Karpas-422 (cell line): Measurements from ENCODE around the gene CCDC187. TPM values are rescaled to one million over a fixed set of nuclear protein-coding genes. Genes with fewer than 3 reads are reported as not detected.

ENCODE experiments used
- DNase-seq: peaks from one replicate; pipeline ENCODE4 v3.0.0-alpha.2; 2015
- H2AFZ ChIP-seq: fragments of 200-600 bp; sonication (generic); 2 replicates; pipeline ENCODE4 v1.6.1; 2014; ENCODE audit warnings: antibody characterized with exemption, low read length, mixed read lengths
- H3K27ac ChIP-seq: fragments of 200-600 bp; sonication (generic); 2 replicates; pipeline ENCODE4 v1.5.1; 2014; ENCODE audit warnings: mild to moderate bottlenecking, low read length, moderate library complexity
- H3K27me3 ChIP-seq: fragments of 200-600 bp; sonication (generic); 2 replicates; pipeline ENCODE4 v1.6.1; 2014; ENCODE audit warnings: low read length, mixed read lengths
- H3K36me3 ChIP-seq: fragments of 200-600 bp; sonication (generic); 2 replicates; pipeline ENCODE4 v1.6.1; 2014; ENCODE audit warnings: low read length, mixed read lengths; ENCODE audit not compliant: insufficient read depth
- H3K4me1 ChIP-seq: fragments of 200-600 bp; sonication (generic); 2 replicates; pipeline ENCODE4 v1.6.1; 2014; ENCODE audit warnings: mild to moderate bottlenecking, low read length, mixed read lengths
- H3K4me2 ChIP-seq: fragments of 200-600 bp; sonication (generic); 2 replicates; pipeline ENCODE4 v1.6.1; 2014; ENCODE audit warnings: low read length, low read depth, mild to moderate bottlenecking; ENCODE audit not compliant: poor library complexity, severe bottlenecking
- H3K4me3 ChIP-seq: fragments of 200-600 bp; sonication (generic); 2 replicates; pipeline ENCODE4 v1.5.1; 2014; ENCODE audit warnings: mild to moderate bottlenecking, antibody characterized with exemption, low read length, mixed read lengths
- H3K79me2 ChIP-seq: fragments of 200-600 bp; sonication (generic); 2 replicates; pipeline ENCODE4 v1.6.1; 2014; ENCODE audit warnings: mild to moderate bottlenecking, low read length, mixed read lengths
- H3K9ac ChIP-seq: fragments of 200-600 bp; sonication (generic); 2 replicates; pipeline ENCODE4 v1.6.0; 2014; ENCODE audit warnings: low read length
- H3K9me2 ChIP-seq: fragments of 200-600 bp; sonication (generic), shearing (Covaris generic); replicated peaks from 2 replicates; pipeline ENCODE4 v1.6.0; 2014; ENCODE audit warnings: mild to moderate bottlenecking, low read length, moderate library complexity; ENCODE audit not compliant: insufficient read depth
- H3K9me3 ChIP-seq: fragments of 300-700, 200-600 bp; sonication (generic); 2 replicates; pipeline ENCODE4 v1.6.1; 2014; ENCODE audit warnings: low read length, mixed read lengths
- H4K20me1 ChIP-seq: fragments of 200-600 bp; sonication (generic); 2 replicates; pipeline ENCODE4 v1.6.1; 2014; ENCODE audit warnings: mild to moderate bottlenecking, antibody characterized with exemption, low read length, low read depth; ENCODE audit not compliant: insufficient read depth
- total RNA-seq: library from RNA; depleted of rRNA; stranded (reverse); fragments of >200 nt; shearing (Covaris generic); gene quantifications from 2 replicates; pipeline ENCODE4 v1.2.3, GENCODE V29; 2014; ENCODE audit warnings: low replicate concordance

CCDC187 gene
- total RNA-seq, 1 experiment from 2014 or later: 0.34 TPM

DNA sequence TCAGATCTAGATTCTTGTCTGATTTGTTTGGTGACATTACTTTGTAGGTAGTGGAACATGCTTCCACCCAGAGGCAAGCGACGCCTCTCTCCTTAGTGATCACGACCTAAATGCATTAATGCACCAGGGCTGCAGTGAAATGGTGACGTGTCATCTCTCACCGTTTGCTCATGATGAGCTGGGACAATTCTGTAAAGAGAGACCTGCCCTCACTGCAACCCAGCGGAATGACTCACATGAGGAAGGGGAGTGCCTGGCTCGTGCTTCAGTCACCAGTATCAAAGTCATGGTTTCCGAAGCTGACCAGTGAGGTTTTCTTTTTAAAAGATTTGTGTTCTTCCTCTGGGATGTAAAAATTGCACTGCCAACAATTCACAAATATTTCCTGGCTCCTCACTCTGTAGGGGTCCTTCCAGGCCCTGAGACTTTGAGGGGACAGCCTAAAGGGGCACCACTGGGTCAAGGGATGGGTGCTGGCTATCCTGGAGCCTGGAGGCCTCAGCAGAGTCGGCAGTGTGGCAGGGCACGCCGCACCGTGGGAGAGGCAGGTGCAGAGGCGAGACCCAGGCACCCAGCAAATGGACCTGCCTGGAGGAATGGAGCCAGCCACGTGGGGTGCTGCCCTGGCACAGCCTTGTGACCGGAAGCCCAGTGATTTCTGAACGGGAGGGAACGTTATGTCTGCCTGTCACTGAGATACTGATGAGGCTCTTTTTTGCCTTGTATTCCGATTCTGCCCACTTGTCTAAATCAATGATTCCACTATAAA is 75.6 kb downstream of the CCDC187 start:
- Histone ChIP-seq H3K36me3 (peaks cover 11% of the 10 kb centered on the region; the same call in 1 of the 2 replicates), H3K79me2 (peaks cover 8% of the 10 kb centered on the region; the same call in 1 of the 2 replicates), H3K9me2 (no peaks in the 10 kb centered on the region), H3K27ac (peak overlapping the region; percentile 98; the same call in 1 of the 2 replicates), H3K27me3 (no peaks in the 10 kb centered on the region), H2AFZ (no peak overlapping the region), H4K20me1 (peaks cover 49% of the 10 kb centered on the region; the same call in 1 of the 2 replicates), H3K4me1 (peaks cover 43% of the 10 kb centered on the region), H3K4me2 (no peak overlapping the region), H3K9ac (no peak overlapping the region), H3K9me3 (no peaks in the 10 kb centered on the region), H3K4me3 (no peak overlapping the region)
- DNase-seq: no peak

DNA sequence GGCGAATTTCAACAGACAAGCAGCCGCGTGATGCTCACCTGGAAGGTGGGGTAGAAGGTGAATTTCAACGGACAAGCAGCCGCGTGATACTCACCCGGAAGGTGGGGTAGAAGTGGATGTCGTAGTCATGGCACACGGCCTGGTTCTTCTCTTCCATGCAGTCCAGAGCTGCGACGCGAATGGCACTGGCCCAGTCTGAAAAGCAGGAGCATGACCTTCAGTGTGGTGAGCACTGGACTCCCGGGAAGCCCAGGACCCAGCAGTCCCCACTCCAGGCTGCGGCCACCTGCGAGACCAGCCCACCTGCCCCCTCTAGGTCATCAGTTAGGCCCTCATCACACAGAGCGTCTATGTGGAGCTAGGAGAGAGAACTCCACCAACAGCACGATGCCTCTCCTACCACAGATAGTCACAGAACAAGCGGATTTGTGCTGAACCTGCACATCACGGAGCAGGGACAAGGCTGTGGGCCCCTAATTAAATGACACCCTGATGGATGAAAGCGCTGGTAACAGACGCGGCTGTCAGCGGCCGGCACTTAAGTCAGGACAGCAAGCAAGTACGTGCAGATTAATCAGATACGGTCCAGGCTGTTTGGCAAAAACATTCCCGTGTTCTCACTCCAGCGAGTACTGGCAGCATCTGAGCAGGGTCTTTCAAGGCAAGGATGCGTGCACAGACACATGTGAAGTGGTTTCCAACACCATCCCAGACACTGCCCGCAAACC is 77.0 kb downstream of the CCDC187 start:
- no peak overlapping the region for H2AFZ ChIP-seq
- H3K4me3 ChIP-seq: peak overlapping the region; percentile 36; the same call in 1 of the 2 replicates
- H3K36me3 ChIP-seq: peaks cover 13% of the 10 kb centered on the region; the same call in 1 of the 2 replicates
- no peak for DNase-seq
- H3K4me2 ChIP-seq: peak overlapping the region; percentile 67
- H3K27ac ChIP-seq: peak overlapping the region; percentile 98
- peaks cover 8% of the 10 kb centered on the region; the same call in 1 of the 2 replicates for H3K79me2 ChIP-seq
- H3K4me1 ChIP-seq: peaks cover 55% of the 10 kb centered on the region
- H4K20me1 ChIP-seq: peaks cover 40% of the 10 kb centered on the region; the same call in 1 of the 2 replicates
- H3K9ac ChIP-seq: peak overlapping the region; percentile 58
- H3K9me2 ChIP-seq: no peaks in the 10 kb centered on the region
- no peaks in the 10 kb centered on the region for H3K27me3 ChIP-seq
- H3K9me3 ChIP-seq: no peaks in the 10 kb centered on the region

DNA sequence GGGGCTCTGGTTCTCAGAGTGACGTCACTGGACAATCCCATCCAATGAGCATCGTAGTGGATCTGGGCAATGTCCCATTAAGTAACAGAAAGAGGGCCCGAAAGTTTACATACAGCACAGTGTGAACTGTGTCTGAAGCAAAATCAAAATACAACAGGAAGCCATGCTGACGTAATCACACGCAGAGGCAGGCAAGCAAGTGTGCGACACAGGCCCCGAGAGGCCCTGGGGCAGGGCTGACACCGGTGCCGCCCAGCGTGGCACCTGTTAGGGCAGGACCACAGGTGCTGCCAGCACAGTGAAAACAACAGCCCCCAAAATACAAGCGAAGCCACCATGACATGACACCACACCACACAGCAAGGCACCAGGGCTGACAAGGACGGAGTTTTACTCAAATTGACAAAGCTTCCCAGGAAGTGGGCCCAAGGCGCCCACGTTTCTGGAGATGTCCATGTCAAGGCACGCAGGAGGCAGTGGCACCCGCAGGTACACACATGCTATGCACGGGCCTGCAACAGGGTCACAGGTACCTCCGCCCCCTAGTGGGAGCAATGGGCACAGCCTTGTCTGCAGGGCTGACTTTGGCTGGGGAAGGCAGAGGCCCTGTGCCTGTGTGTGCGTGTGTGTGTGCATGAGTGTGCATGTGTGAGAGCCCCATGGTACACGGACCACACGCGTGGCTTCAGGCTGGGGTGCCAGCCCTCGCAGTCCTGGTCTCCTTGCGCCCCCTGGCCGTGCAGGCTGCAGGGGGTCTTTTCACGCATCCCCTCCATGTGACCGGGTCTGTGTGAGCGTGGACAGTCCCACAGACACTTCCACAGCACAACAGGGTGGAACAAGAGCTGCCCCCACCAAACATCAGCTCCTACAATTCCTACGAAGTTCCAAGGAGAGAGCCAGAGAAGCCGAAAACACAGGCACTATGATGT is 77.9 kb downstream of the CCDC187 start:
- H3K4me1 ChIP-seq: peaks cover 55% of the 10 kb centered on the region
- H3K27me3 ChIP-seq: no peaks in the 10 kb centered on the region
- H3K27ac ChIP-seq: peak overlapping the region; percentile 98
- peaks cover 14% of the 10 kb centered on the region; the same call in 1 of the 2 replicates for H3K36me3 ChIP-seq
- peaks cover 9% of the 10 kb centered on the region; the same call in 1 of the 2 replicates for H3K79me2 ChIP-seq
- peak overlapping the region; percentile 58 for H3K9ac ChIP-seq
- H2AFZ ChIP-seq: no peak overlapping the region
- no peaks in the 10 kb centered on the region for H3K9me3 ChIP-seq
- H3K4me2 ChIP-seq: peak overlapping the region; percentile 67
- DNase-seq: peak; percentile 91
- H3K9me2 ChIP-seq: no peaks in the 10 kb centered on the region
- peak overlapping the region; percentile 36; the same call in 1 of the 2 replicates for H3K4me3 ChIP-seq
- peaks cover 33% of the 10 kb centered on the region; the same call in 1 of the 2 replicates for H4K20me1 ChIP-seq

DNA sequence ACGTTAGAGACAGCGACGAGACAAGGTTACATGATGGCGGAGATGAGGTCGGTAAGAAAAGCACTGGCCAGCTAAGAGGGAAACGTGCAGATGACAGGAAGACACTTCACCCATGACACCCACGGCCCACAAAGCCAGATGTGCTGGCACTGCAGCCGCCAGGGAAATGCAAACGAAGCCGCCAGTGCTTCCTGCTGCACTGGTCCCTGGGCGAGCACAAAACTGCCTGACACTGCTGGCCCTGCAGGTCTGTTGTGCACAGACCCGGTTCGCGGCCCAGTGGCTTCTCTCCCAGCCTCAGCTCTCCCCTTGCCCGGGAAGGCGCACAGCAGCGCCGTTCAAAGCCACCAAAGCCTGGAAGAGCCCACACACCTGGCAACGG is 78.5 kb downstream of the CCDC187 start:
- H3K4me1 ChIP-seq: peaks cover 55% of the 10 kb centered on the region
- H3K9ac ChIP-seq: peak overlapping the region; percentile 58
- H2AFZ ChIP-seq: no peak overlapping the region
- DNase-seq: peak; percentile 93
- no peaks in the 10 kb centered on the region for H3K9me3 ChIP-seq
- H3K79me2 ChIP-seq: peaks cover 9% of the 10 kb centered on the region; the same call in 1 of the 2 replicates
- H3K27ac ChIP-seq: peak overlapping the region; percentile 98
- H3K36me3 ChIP-seq: peaks cover 14% of the 10 kb centered on the region; the same call in 1 of the 2 replicates
- no peaks in the 10 kb centered on the region for H3K9me2 ChIP-seq
- H3K27me3 ChIP-seq: no peaks in the 10 kb centered on the region
- peak overlapping the region; percentile 67 for H3K4me2 ChIP-seq
- H4K20me1 ChIP-seq: peaks cover 28% of the 10 kb centered on the region; the same call in 1 of the 2 replicates
- H3K4me3 ChIP-seq: peak overlapping the region; percentile 36

DNA sequence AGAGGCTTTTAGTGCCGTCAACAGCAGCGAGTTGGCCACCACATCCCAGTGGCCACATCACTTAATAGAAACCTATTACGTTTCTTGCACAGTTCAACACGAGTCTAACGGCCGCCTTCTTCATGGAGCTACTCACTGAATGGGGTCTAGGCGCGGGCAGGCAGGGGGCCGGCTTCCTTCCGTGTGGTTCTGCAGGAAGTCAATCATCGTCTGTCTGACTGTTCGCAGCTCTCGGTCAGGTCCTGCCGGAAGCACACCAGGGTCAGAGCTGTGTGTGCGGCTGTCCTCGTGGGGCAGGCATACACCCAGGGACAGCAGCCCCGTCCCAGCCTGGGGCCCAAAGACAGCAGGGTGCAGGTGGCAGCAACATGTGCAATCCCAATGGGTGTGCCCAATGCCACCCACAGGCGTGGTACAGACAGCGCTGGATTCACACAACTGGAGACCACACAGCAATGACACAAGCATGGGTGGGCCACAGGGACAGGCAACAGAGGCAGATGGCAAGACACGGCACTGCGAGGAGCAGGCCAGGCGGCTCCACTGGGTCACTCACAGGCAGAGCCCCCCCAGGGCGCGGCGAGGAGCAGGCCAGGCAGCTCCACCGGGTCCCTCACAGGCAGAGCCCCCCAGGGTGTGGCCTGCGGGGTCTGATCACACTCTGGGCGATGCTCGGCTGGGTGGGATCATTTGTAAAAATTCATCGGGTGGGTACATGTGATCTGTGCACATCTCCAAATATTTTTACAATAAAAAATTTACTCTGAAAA is 79.8 kb downstream of the CCDC187 start:
- Histone ChIP-seq H3K9me3 (no peaks in the 10 kb centered on the region), H2AFZ (no peak overlapping the region), H3K9me2 (no peaks in the 10 kb centered on the region), H3K27ac (peak overlapping the region; percentile 98), H4K20me1 (peaks cover 24% of the 10 kb centered on the region; the same call in 1 of the 2 replicates), H3K9ac (peak overlapping the region; percentile 58), H3K4me3 (peak overlapping the region; percentile 36), H3K36me3 (peaks cover 19% of the 10 kb centered on the region; the same call in 1 of the 2 replicates), H3K27me3 (no peaks in the 10 kb centered on the region), H3K4me1 (peaks cover 55% of the 10 kb centered on the region), H3K79me2 (peaks cover 9% of the 10 kb centered on the region; the same call in 1 of the 2 replicates), H3K4me2 (peak overlapping the region; percentile 67)
- no peak for DNase-seq

DNA sequence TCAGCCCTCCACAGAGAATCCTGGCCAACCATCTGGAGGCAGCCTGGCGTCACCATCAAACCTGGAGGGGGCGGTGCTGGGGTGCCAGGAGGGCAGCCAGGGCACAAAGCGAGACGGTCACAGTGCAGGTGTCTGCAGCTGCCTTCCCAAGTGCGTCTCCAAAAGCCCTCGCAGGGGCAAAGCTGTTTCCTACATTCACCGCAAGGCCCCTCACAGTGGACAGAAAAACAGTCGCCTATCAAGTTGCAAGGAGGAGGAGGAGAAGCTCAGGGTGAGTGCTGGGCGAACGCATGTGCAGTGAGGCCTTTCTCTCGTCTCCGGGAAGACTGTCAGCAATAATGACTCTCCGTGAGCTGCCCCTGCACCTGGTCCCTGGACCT is 81.0 kb downstream of the CCDC187 start:
- Histone ChIP-seq H4K20me1 (peaks cover 21% of the 10 kb centered on the region; the same call in 1 of the 2 replicates), H3K9me2 (no peaks in the 10 kb centered on the region), H3K36me3 (peaks cover 19% of the 10 kb centered on the region; the same call in 1 of the 2 replicates), H3K27ac (peak overlapping the region; percentile 98), H3K4me3 (peak overlapping the region; percentile 36; the same call in 1 of the 2 replicates), H3K4me2 (peak overlapping the region; percentile 67), H3K79me2 (peaks cover 9% of the 10 kb centered on the region; the same call in 1 of the 2 replicates), H3K9ac (peak overlapping the region; percentile 58), H3K9me3 (no peaks in the 10 kb centered on the region), H3K27me3 (no peaks in the 10 kb centered on the region), H2AFZ (no peak overlapping the region), H3K4me1 (peaks cover 55% of the 10 kb centered on the region)
- peak; percentile 81 for DNase-seq
